WTC11 (cell line): Measurements from ENCODE around the gene GCK.

Experiments used
- CREM ChIP-seq: sonication (generic); formaldehyde crosslinking; IDR thresholded peaks from 2 replicates; pipeline ENCODE4 v1.8.1; 2022; ENCODE audit warnings: mild to moderate bottlenecking, missing genetic modification reagents, moderate library complexity
- FOXP1 ChIP-seq: sonication (generic); formaldehyde crosslinking; IDR thresholded peaks from 2 replicates; pipeline ENCODE4 v1.8.0; 2022; ENCODE audit warnings: missing genetic modification reagents, mild to moderate bottlenecking, moderate library complexity, borderline replicate concordance
- JUN ChIP-seq: sonication (generic); formaldehyde crosslinking; IDR thresholded peaks from 2 replicates; pipeline ENCODE4 v1.8.0; 2023; ENCODE audit warnings: mild to moderate bottlenecking, missing genetic modification reagents
- NR1H2 ChIP-seq: sonication (generic); formaldehyde crosslinking; IDR thresholded peaks from 2 replicates; pipeline ENCODE4 v1.9.0; 2021; ENCODE audit warnings: mild to moderate bottlenecking, moderate library complexity, missing genetic modification reagents
- SP1 ChIP-seq: sonication (generic); formaldehyde crosslinking; conservative IDR thresholded peaks from 2 replicates; pipeline ENCODE4 v1.8.1; 2022; ENCODE audit warnings: missing genetic modification reagents
- TEAD1 ChIP-seq: sonication (generic); formaldehyde crosslinking; IDR thresholded peaks from 2 replicates; pipeline ENCODE4 v1.8.0; 2022; ENCODE audit warnings: mild to moderate bottlenecking, missing genetic modification reagents
- TF ChIP-seq, protein P1 (sequence below): fragments of 200-600 bp; IDR thresholded peaks from 2 replicates; pipeline ENCODE4 v1.8.0; 2022; ENCODE audit warnings: antibody characterized with exemption
- TF ChIP-seq, protein P2 (sequence below): sonication (generic); formaldehyde crosslinking; IDR thresholded peaks from 2 replicates; pipeline ENCODE4 v1.8.0; 2023; ENCODE audit warnings: mild to moderate bottlenecking, missing genetic modification reagents
- TF ChIP-seq, protein P3 (sequence below): sonication (generic); formaldehyde crosslinking; IDR thresholded peaks from 2 replicates; pipeline ENCODE4 v1.8.1; 2022; ENCODE audit warnings: low read depth, missing genetic modification reagents, borderline replicate concordance
- TF ChIP-seq, protein P4 (sequence below): sonication (generic); formaldehyde crosslinking; IDR thresholded peaks from 2 replicates; pipeline ENCODE4 v1.8.1; 2022; ENCODE audit warnings: mild to moderate bottlenecking, moderate library complexity, missing genetic modification reagents
- TF ChIP-seq, protein P5 (sequence below): sonication (generic); formaldehyde crosslinking; IDR thresholded peaks from 2 replicates; pipeline ENCODE4 v1.8.0; 2022; ENCODE audit warnings: mild to moderate bottlenecking, missing genetic modification reagents

DNA sequence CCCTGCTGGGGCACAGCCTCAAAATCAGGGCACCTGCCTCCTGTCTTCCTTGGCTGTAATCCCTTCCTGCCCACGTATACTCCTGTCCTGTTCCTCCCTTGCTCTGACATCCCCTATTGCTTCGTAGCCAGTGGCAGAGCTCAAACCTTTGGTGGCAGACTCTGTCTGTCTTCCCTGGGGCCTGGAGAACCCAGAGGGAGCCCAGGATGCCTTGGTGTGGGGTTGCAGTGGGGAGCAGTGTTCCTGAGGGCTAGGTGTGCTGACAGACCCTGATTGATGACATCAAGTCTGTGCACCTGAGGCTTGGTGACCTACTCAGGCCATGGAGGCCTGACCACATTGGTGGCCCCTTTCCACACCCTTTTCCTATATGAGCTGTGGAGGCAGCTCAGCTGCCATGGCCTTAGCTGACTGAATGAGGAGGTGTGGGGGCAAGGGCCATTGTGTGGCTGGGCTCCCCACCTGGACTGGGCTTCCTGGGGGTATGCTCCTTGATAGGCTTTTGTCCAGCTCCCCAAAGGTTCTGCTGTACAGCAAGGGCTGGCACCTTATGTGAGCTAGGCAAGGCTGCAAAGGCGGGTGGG is 5.4 kb upstream of the GCK start:
- no peak for TF ChIP-seq SP1 (CRISPR knock-in tag)
- TF ChIP-seq, protein P1, sequence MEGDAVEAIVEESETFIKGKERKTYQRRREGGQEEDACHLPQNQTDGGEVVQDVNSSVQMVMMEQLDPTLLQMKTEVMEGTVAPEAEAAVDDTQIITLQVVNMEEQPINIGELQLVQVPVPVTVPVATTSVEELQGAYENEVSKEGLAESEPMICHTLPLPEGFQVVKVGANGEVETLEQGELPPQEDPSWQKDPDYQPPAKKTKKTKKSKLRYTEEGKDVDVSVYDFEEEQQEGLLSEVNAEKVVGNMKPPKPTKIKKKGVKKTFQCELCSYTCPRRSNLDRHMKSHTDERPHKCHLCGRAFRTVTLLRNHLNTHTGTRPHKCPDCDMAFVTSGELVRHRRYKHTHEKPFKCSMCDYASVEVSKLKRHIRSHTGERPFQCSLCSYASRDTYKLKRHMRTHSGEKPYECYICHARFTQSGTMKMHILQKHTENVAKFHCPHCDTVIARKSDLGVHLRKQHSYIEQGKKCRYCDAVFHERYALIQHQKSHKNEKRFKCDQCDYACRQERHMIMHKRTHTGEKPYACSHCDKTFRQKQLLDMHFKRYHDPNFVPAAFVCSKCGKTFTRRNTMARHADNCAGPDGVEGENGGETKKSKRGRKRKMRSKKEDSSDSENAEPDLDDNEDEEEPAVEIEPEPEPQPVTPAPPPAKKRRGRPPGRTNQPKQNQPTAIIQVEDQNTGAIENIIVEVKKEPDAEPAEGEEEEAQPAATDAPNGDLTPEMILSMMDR: no peak
- TF ChIP-seq FOXP1 (CRISPR knock-in tag): no peak
- TF ChIP-seq, protein P2, sequence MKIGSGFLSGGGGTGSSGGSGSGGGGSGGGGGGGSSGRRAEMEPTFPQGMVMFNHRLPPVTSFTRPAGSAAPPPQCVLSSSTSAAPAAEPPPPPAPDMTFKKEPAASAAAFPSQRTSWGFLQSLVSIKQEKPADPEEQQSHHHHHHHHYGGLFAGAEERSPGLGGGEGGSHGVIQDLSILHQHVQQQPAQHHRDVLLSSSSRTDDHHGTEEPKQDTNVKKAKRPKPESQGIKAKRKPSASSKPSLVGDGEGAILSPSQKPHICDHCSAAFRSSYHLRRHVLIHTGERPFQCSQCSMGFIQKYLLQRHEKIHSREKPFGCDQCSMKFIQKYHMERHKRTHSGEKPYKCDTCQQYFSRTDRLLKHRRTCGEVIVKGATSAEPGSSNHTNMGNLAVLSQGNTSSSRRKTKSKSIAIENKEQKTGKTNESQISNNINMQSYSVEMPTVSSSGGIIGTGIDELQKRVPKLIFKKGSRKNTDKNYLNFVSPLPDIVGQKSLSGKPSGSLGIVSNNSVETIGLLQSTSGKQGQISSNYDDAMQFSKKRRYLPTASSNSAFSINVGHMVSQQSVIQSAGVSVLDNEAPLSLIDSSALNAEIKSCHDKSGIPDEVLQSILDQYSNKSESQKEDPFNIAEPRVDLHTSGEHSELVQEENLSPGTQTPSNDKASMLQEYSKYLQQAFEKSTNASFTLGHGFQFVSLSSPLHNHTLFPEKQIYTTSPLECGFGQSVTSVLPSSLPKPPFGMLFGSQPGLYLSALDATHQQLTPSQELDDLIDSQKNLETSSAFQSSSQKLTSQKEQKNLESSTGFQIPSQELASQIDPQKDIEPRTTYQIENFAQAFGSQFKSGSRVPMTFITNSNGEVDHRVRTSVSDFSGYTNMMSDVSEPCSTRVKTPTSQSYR: no peak
- TF ChIP-seq, protein P3, sequence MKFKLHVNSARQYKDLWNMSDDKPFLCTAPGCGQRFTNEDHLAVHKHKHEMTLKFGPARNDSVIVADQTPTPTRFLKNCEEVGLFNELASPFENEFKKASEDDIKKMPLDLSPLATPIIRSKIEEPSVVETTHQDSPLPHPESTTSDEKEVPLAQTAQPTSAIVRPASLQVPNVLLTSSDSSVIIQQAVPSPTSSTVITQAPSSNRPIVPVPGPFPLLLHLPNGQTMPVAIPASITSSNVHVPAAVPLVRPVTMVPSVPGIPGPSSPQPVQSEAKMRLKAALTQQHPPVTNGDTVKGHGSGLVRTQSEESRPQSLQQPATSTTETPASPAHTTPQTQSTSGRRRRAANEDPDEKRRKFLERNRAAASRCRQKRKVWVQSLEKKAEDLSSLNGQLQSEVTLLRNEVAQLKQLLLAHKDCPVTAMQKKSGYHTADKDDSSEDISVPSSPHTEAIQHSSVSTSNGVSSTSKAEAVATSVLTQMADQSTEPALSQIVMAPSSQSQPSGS (CRISPR knock-in tag): no peak
- no peak for TF ChIP-seq TEAD1 (CRISPR knock-in tag)
- TF ChIP-seq, protein P4, sequence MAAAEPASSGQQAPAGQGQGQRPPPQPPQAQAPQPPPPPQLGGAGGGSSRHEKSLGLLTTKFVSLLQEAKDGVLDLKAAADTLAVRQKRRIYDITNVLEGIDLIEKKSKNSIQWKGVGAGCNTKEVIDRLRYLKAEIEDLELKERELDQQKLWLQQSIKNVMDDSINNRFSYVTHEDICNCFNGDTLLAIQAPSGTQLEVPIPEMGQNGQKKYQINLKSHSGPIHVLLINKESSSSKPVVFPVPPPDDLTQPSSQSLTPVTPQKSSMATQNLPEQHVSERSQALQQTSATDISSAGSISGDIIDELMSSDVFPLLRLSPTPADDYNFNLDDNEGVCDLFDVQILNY (CRISPR knock-in tag): no peak
- TF ChIP-seq NR1H2: no peak
- no peak for TF ChIP-seq JUN (CRISPR knock-in tag)
- TF ChIP-seq CREM (CRISPR knock-in tag): no peak
- TF ChIP-seq, protein P5, sequence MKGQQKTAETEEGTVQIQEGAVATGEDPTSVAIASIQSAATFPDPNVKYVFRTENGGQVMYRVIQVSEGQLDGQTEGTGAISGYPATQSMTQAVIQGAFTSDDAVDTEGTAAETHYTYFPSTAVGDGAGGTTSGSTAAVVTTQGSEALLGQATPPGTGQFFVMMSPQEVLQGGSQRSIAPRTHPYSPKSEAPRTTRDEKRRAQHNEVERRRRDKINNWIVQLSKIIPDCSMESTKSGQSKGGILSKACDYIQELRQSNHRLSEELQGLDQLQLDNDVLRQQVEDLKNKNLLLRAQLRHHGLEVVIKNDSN: no peak
